DOHH2 (cell line): ENCODE results near the gene POLR3F.

Experiments used
- CTCF ChIP-seq: fragments of 200-600 bp; sonication (generic); IDR thresholded peaks from one replicate; pipeline ENCODE4 v1.5.1; 2014; ENCODE audit warnings: antibody characterized with exemption, mild to moderate bottlenecking, low read depth, low read length; ENCODE audit not compliant: poor library complexity, severe bottlenecking
- EZH2phosphoT487 ChIP-seq: fragments of 200-600 bp; sonication (generic); IDR thresholded peaks from 2 replicates; pipeline ENCODE4 v1.6.1; 2017; ENCODE audit warnings: borderline replicate concordance, mild to moderate bottlenecking, antibody characterized with exemption, low read length, moderate library complexity, mixed read lengths

DNA sequence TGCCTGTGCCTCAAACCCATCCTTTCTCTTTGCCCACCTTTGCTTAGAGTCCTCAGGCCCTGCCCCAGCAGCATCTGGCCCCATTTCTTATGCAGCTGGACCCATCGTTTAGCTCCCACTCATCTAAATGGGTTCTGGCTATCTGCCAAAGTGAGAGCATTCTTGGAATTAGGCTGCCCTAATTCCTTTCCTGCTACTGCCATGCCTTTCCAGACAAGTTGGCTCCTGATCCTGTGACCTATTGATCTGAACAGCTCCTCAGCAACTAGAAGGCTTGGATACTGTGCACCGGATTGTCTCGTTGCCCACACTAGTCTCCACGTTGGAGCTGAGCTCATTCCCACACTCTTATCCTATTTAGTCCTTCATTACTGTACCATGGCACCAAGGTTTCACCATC, 23.3 kb upstream of the POLR3F start:
- TF ChIP-seq CTCF (no peak), EZH2phosphoT487 (no peak)
